ENCODE results near the gene NEU4. TPM values are rescaled to one million over a fixed set of nuclear protein-coding genes. Genes with fewer than 3 reads are reported as not detected.
A peak's percentile ranks its signal among the peaks of the same experiment; 100 is the strongest.

Gene NEU4
- total RNA-seq, 2 experiments from 2014 or later, result 0.31 to 0.36 TPM

- intact Hi-C loops (cut with micrococcal nuclease), result no loop called here
- ChIA-PET CTCF (no interaction called here), POLR2A (no interaction called here)
- no peaks in the 10 kb centered on the region for H3K27me3 Mint-ChIP-seq
- H3K27ac Mint-ChIP-seq, result no peak overlapping the region
- H3K4me1 Mint-ChIP-seq (ENCODE audit: low read depth), result peaks cover 6% of the 10 kb centered on the region
- no peak for DNase-seq
- no peaks in the 10 kb centered on the region for H3K36me3 Mint-ChIP-seq
- no peaks in the 10 kb centered on the region for H3K9me3 Mint-ChIP-seq
- H3K4me3 Mint-ChIP-seq, result no peak overlapping the region
Observed at GRCh38 chr2:241769819-241770184, 39.2 kb upstream of the NEU4 start.

- CTCF ChIA-PET, result no interaction called here
- POLR2A ChIA-PET, result no interaction called here
Observed at GRCh38 chr2:241770185-241770935, 38.6 kb upstream of the NEU4 start.

GRCh38 chr2:241770936-241771285, 38.1 kb upstream of the NEU4 start:
- POLR2A ChIA-PET, result interaction anchor here (0.8 to 1.0 kb wide), 2 partner anchors 8 to 31 kb away, joined by 3 read pairs; no protein-coding TSS in a partner anchor
- no peaks in the 10 kb centered on the region for H3K27me3 Mint-ChIP-seq
- intact Hi-C loops (cut with micrococcal nuclease), result no loop called here
- peaks cover 6% of the 10 kb centered on the region for H3K4me1 Mint-ChIP-seq (ENCODE audit: low read depth)
- H3K9me3 Mint-ChIP-seq, result no peaks in the 10 kb centered on the region
- H3K36me3 Mint-ChIP-seq, result no peaks in the 10 kb centered on the region
- DNase-seq, result no peak
- H3K4me3 Mint-ChIP-seq, result no peak overlapping the region
- CTCF ChIA-PET, result no interaction called here
- no peak overlapping the region for H3K27ac Mint-ChIP-seq

More at GRCh38 chr2:241770185-241770935, 38.6 kb upstream of the NEU4 start:
- no peaks in the 10 kb centered on the region for H3K27me3 Mint-ChIP-seq
- peaks cover 6% of the 10 kb centered on the region for H3K4me1 Mint-ChIP-seq (ENCODE audit: low read depth)
- no peaks in the 10 kb centered on the region for H3K36me3 Mint-ChIP-seq
- intact Hi-C loops (cut with micrococcal nuclease), result no loop called here
- H3K4me3 Mint-ChIP-seq, result no peak overlapping the region
- H3K27ac Mint-ChIP-seq, result no peak overlapping the region
- DNase-seq, result no peak
- H3K9me3 Mint-ChIP-seq, result no peaks in the 10 kb centered on the region

- no peaks in the 10 kb centered on the region for H3K9me3 Mint-ChIP-seq
- intact Hi-C loops (cut with micrococcal nuclease), result loop anchor here (1.0 kb wide), 1 partner anchor 17 kb away; no protein-coding TSS in a partner anchor
- DNase-seq, result peak; percentile 8
- H3K4me3 Mint-ChIP-seq, result no peak overlapping the region
- H3K4me1 Mint-ChIP-seq (ENCODE audit: low read depth), result peaks cover 6% of the 10 kb centered on the region
- H3K27me3 Mint-ChIP-seq, result no peaks in the 10 kb centered on the region
- ChIA-PET CTCF (no interaction called here), POLR2A (interaction anchor here (0.8 to 1.0 kb wide), 2 partner anchors 8 to 32 kb away, joined by 3 read pairs; no protein-coding TSS in a partner anchor)
- H3K36me3 Mint-ChIP-seq, result no peaks in the 10 kb centered on the region
- peak overlapping the region; percentile 21 for H3K27ac Mint-ChIP-seq
Observed at GRCh38 chr2:241771286-241772062, 37.5 kb upstream of the NEU4 start.

- Mint-ChIP-seq H3K4me1 (ENCODE audit: low read depth) (peaks cover 6% of the 10 kb centered on the region), H3K9me3 (no peaks in the 10 kb centered on the region), H3K27ac (peak overlapping the region; percentile 21), H3K36me3 (no peaks in the 10 kb centered on the region), H3K27me3 (no peaks in the 10 kb centered on the region), H3K4me3 (no peak overlapping the region)
- ChIA-PET CTCF (no interaction called here), POLR2A (interaction anchor here (1.0 kb wide), 2 partner anchors 9 to 86 kb away, joined by 3 read pairs; partner anchors contain the start of gene DTYMK)
- intact Hi-C loops (cut with micrococcal nuclease), result loop anchor here (1.0 kb wide), 1 partner anchor 16 kb away; no protein-coding TSS in a partner anchor
- DNase-seq, result peak; percentile 57
Observed at GRCh38 chr2:241772063-241772499, 36.9 kb upstream of the NEU4 start.

GRCh38 chr2:241773511-241774418, 35.2 kb upstream of the NEU4 start:
- DNase-seq, result peak; percentile 7
- no peak overlapping the region for H3K27ac Mint-ChIP-seq
- CTCF ChIA-PET, result no interaction called here
- peaks cover 6% of the 10 kb centered on the region for H3K4me1 Mint-ChIP-seq (ENCODE audit: low read depth)
- no peak overlapping the region for H3K4me3 Mint-ChIP-seq
- no peaks in the 10 kb centered on the region for H3K36me3 Mint-ChIP-seq
- POLR2A ChIA-PET, result interaction anchor here (0.8 kb wide), 1 partner anchor 71 kb away, joined by 3 read pairs; no protein-coding TSS in a partner anchor
- intact Hi-C loops (cut with micrococcal nuclease), result no loop called here
- no peaks in the 10 kb centered on the region for H3K9me3 Mint-ChIP-seq
- H3K27me3 Mint-ChIP-seq, result no peaks in the 10 kb centered on the region

- ChIA-PET CTCF (no interaction called here), POLR2A (interaction anchor here (0.6 kb wide), 1 partner anchor 13 kb away, joined by 3 read pairs; no protein-coding TSS in a partner anchor)
- no peaks in the 10 kb centered on the region for H3K27me3 Mint-ChIP-seq
- intact Hi-C loops (cut with micrococcal nuclease), result no loop called here
- H3K4me1 Mint-ChIP-seq (ENCODE audit: low read depth), result peaks cover 6% of the 10 kb centered on the region
- H3K4me3 Mint-ChIP-seq, result no peak overlapping the region
- no peaks in the 10 kb centered on the region for H3K9me3 Mint-ChIP-seq
- DNase-seq, result peak; percentile 7
- H3K27ac Mint-ChIP-seq, result no peak overlapping the region
- no peaks in the 10 kb centered on the region for H3K36me3 Mint-ChIP-seq
Observed at GRCh38 chr2:241774419-241775222, 34.4 kb upstream of the NEU4 start.

GRCh38 chr2:241775223-241776177, 33.5 kb upstream of the NEU4 start:
- POLR2A ChIA-PET, result interaction anchor here (0.6 kb wide), 1 partner anchor 12 kb away, joined by 3 read pairs; no protein-coding TSS in a partner anchor

GRCh38 chr2:241776336-241777169, 32.4 kb upstream of the NEU4 start, which contains the start of gene GAL3ST2:
Gene GAL3ST2 (plus strand): TSS chr2:241776822. CDS start chr2:241776956, 134 bp downstream.
- Mint-ChIP-seq H3K27ac (no peak within 1 kb of the TSS), H3K27me3 (no peaks in the 10 kb centered on the region), H3K4me1 (ENCODE audit: low read depth) (peaks cover 6% of the 10 kb centered on the region), H3K9me3 (peaks cover 10% of the 10 kb centered on the region), H3K4me3 (no peak within 1 kb of the TSS), H3K36me3 (peaks cover 4% of the 10 kb centered on the region)
- POLR2A ChIA-PET, result no interaction called here
- CTCF ChIA-PET, result no interaction called here
- no peak for DNase-seq
- intact Hi-C loops (cut with micrococcal nuclease), result no loop called here

More at GRCh38 chr2:241775223-241776177, 33.5 kb upstream of the NEU4 start:
- intact Hi-C loops (cut with micrococcal nuclease), result no loop called here
- H3K27ac Mint-ChIP-seq, result no peak overlapping the region
- CTCF ChIA-PET, result no interaction called here
- peak; percentile 7 for DNase-seq
- H3K4me1 Mint-ChIP-seq (ENCODE audit: low read depth), result peaks cover 6% of the 10 kb centered on the region
- peaks cover 2% of the 10 kb centered on the region for H3K9me3 Mint-ChIP-seq
- no peaks in the 10 kb centered on the region for H3K36me3 Mint-ChIP-seq
- H3K27me3 Mint-ChIP-seq, result no peaks in the 10 kb centered on the region
- H3K4me3 Mint-ChIP-seq, result no peak overlapping the region

- CTCF ChIA-PET, result no interaction called here
- peaks cover 10% of the 10 kb centered on the region for H3K9me3 Mint-ChIP-seq
- H3K36me3 Mint-ChIP-seq, result peaks cover 4% of the 10 kb centered on the region
- DNase-seq, result no peak
- POLR2A ChIA-PET, result no interaction called here
- intact Hi-C loops (cut with micrococcal nuclease), result no loop called here
- no peak overlapping the region for H3K27ac Mint-ChIP-seq
- H3K4me3 Mint-ChIP-seq, result no peak overlapping the region
- peaks cover under 1% of the 10 kb centered on the region for H3K4me1 Mint-ChIP-seq (ENCODE audit: low read depth)
- H3K27me3 Mint-ChIP-seq, result no peaks in the 10 kb centered on the region
Observed at GRCh38 chr2:241777170-241777685, 31.8 kb upstream of the NEU4 start.

Data from activated CD4-positive, alpha-beta memory T cell treated with anti-CD3 and anti-CD28 coated beads for 36 hours (primary cell).